ENCODE results near the gene DEFB127.
"Not testable (repeated sequence)": the region's sequence is repeated elsewhere in the genome, so short reads cannot be mapped to it uniquely, and the experiment has no call there.

DEFB127 gene

GRCh38 chr20:157154-157553 lies at the start of gene DEFB127:
Gene DEFB127 (plus strand): TSS chr20:157454. CDS start chr20:157545, 91 bp downstream.
- no peak for DNase-seq (ENCODE audit: low read depth in 2 of 2)

- DNase-seq (ENCODE audit: low read depth in 2 of 2) = no peak
Measured at GRCh38 chr20:112396-112795, 44.9 kb upstream of the DEFB127 start.

GRCh38 chr20:117518-117917 lies 39.7 kb upstream of the DEFB127 start:
- no peak for DNase-seq (ENCODE audit: low read depth in 2 of 2)

- not testable (repeated sequence) for DNase-seq (ENCODE audit: low read depth in 2 of 2)
Measured at GRCh38 chr20:129786-130323, 27.4 kb upstream of the DEFB127 start.

DNA sequence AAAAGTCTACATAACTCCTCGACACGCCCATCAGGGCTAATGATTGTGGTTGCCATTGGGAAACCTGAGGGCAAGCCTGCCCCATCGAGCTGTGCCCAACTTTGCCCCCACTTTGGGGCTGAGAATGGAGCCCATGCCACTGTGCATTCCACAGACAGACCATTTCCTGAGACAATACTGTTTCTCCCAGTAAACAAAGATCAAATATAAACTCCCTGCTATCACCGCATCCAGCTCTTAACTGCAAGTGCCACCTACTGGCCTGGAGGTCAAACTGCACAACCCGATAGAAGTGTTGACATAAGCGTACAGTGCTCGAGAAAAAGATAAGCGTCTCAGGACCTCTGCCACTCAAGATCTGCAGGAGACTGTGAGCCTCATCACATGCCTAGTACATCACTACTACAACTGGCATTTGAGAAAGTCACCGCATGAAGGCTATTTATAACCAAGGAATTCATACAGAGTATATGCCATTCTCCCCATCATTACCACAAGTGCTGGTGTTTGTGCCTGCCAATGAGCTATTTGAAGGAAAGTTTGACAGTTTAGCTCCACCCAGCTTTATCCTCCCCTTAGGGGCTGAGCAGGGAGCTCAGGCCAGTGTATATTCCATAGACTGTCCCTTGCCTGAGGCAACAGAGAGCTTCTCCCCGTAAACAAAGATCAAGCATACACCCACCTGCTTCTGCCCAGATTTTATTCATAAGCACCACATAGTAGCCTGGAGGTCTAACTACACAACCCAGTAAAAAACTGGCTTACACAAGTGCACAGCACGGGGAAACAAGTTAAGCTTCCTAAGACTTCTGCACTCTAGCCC lies 19.4 kb upstream of the DEFB127 start:
- no peak for DNase-seq (ENCODE audit: low read depth in 2 of 2)

DNA sequence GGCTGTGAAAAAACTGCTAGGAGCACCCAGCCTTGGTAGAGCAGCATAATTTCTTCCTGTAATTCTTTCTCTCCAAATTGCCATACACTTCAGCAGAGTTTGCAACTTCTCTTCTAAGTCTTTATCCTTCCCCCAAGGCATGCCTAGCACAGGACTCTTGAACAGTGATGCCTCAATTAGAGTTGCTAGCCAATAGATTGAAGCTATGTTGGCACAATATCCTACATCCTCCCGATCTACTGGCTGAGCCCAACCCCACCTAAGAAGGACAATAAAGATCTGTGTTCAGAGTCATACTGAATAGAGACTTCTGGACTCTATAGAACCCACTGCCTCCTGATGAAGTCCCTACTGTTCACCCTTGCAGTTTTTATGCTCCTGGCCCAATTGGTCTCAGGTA lies 15.0 kb upstream of the DEFB127 start, which contains the start of gene DEFB126:
Gene DEFB126 (plus strand): TSS at position 301 of the 400 bp plus-strand sequence. CDS start 39 bp downstream, at position 340.
- no peak for DNase-seq (ENCODE audit: low read depth in 2 of 2)

DNA sequence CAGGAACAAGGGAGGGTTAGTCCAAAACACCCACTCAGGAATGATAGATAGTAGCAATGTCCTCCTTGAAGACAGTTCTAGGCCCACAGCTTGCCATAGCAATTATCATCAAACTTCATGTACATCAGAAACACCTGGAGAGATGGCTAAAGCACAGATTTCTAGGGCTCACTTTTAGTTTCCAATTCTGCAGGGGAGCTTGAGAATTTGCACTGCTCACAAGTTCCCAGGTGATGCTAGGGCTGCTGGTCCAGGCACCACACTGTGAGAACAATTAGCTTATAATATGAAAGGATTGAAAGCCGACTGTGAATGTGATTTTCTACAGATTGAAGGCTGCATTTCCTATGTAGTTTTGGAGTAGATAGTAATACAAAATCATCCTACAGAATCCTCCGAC lies 11.4 kb upstream of the DEFB127 start:
- no peak for DNase-seq (ENCODE audit: low read depth in 2 of 2)

DNA sequence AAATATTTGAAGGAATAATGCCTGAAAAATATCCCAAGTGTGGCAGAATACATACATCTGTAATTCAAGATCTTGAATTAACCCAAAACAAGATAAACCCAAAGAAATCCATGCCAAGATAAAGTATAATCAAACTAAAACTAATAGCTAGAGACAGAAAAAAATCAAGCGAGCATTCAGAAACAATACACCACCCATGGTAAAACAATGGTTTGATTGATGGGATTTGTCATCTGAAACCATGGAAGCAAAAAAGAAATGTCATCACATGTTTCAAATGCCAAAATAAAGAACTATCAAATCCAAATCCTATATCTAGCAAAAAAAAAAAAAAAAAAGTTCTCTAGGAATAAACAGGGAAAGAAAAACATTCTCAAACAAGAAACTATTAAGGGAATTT lies 5.1 kb upstream of the DEFB127 start:
- DNase-seq (ENCODE audit: low read depth in 2 of 2) = no peak

DNA sequence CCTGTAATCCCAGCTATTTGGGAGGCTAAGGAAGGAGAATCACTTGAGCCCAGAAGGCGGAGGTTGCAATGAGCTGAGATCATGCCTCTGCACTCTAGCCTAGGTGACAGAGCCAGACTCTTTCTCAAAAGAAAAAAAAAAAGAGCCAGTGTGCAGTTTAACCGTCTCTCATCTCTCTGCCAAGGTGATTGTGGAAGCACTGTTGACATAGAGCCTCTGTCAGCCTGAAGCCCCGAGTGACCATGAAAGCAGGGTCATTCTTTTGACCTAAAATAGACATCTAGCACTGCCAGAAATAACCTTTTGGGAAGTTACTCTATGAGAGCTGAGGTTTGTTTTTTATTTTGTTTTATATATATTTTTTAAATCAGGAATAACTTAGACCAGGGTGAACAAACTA lies 7.4 kb downstream of the DEFB127 start:
- DNase-seq (ENCODE audit: low read depth in 2 of 2) = no peak

- DNase-seq (ENCODE audit: low read depth in 2 of 2) = no peak
Measured at GRCh38 chr20:168876-169275, 11.6 kb downstream of the DEFB127 start.

- no peak for DNase-seq (ENCODE audit: low read depth in 2 of 2)
Measured at GRCh38 chr20:184288-184687, 27.0 kb downstream of the DEFB127 start.

- no peak for DNase-seq (ENCODE audit: low read depth in 2 of 2)
Measured at GRCh38 chr20:187733-188132, 30.5 kb downstream of the DEFB127 start.

GRCh38 chr20:189611-190010 lies 32.4 kb downstream of the DEFB127 start, which contains the start of gene DEFB128:
Gene DEFB128 (minus strand): TSS chr20:189711. CDS start chr20:189623, 88 bp downstream.
- no peak for DNase-seq (ENCODE audit: low read depth in 2 of 2)

- no peak for DNase-seq (ENCODE audit: low read depth in 2 of 2)
Measured at GRCh38 chr20:198225-198624, 41.0 kb downstream of the DEFB127 start.

DNA sequence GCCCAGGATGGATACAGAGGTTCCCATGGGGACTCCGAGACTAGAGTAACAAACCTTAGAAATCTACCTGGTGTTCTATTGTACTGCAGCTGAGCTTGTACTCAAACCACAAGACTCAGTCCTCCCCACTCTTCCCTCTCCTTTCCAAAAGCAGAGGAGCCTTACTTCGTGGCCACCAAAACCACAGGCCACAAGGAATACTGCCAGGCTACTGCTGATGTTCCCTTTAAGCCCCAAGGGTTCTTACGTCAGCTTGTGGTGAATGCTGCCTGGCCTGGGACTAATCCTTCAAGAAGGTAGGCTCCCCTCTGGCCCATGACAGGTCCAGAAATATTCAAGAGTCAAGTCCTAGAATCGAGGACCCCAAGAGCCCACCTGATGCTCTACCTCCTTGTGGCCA lies 42.7 kb downstream of the DEFB127 start:
- no peak for DNase-seq (ENCODE audit: low read depth in 2 of 2)

GRCh38 chr20:203630-204029 lies 46.4 kb downstream of the DEFB127 start:
- not testable (repeated sequence) for DNase-seq (ENCODE audit: low read depth in 2 of 2)
